Measurements from ENCODE around the gene HLA-DQB1.

HLA-DQB1 gene

GRCh38 chr6:32627249-32627648 is 39.2 kb downstream of the HLA-DQB1 start:
- no peaks in the 10 kb centered on the region for H3K4me1 ChIP-seq (ENCODE audit: control insufficient read depth, insufficient read depth, low read depth, low read length)
- no peak overlapping the region for H2BK5ac ChIP-seq (ENCODE audit: low read depth, low read length, poor library complexity, severe bottlenecking)
- H2BK120ac ChIP-seq (ENCODE audit: low read depth, low read length) = no peak overlapping the region
- H2BK15ac ChIP-seq (ENCODE audit: low read depth, poor library complexity, severe bottlenecking) = no peak overlapping the region
- no peak overlapping the region for H3K23ac ChIP-seq (ENCODE audit: low read length in 2 of 2)
- H3K4me2 ChIP-seq (ENCODE audit: low read length, poor library complexity, severe bottlenecking) = no peak overlapping the region
- H3K79me1 ChIP-seq (replicated peaks; ENCODE audit: low read length, poor library complexity, severe bottlenecking) = no peaks in the 10 kb centered on the region
- no peak overlapping the region for H3K4me3 ChIP-seq (ENCODE audit: insufficient read depth in 1 of 2, low read depth in 1 of 2, low read length in 2 of 2)
- no peak overlapping the region for H3K14ac ChIP-seq (ENCODE audit: low read length in 2 of 2)
- 0% methylated on average over 1 of the region's 3 CpGs for whole genome bisulfite sequencing
- H4K8ac ChIP-seq (ENCODE audit: low read length) = no peak overlapping the region
- no peak for DNase-seq
- H2BK12ac ChIP-seq (ENCODE audit: low read length in 2 of 2) = no peak overlapping the region
- no peak overlapping the region for H3K9ac ChIP-seq (ENCODE audit: low read length)
- H2AFZ ChIP-seq (ENCODE audit: low read depth, low read length) = no peak overlapping the region
- H3K18ac ChIP-seq (ENCODE audit: low read depth in 1 of 2, low read length in 2 of 2) = no peak overlapping the region
- H3K27ac ChIP-seq (ENCODE audit: low read length, poor library complexity, severe bottlenecking) = no peak overlapping the region
- no peaks in the 10 kb centered on the region for H3K36me3 ChIP-seq (ENCODE audit: control insufficient read depth in 1 of 2, insufficient read depth in 2 of 2, low read depth in 1 of 2, low read length in 2 of 2)
- no peak overlapping the region for H2AK5ac ChIP-seq (ENCODE audit: low read length, severe bottlenecking)
- no peak overlapping the region for H4K91ac ChIP-seq (ENCODE audit: low read length)
- H3K9me3 ChIP-seq (ENCODE audit: control insufficient read depth, low read length) = no peaks in the 10 kb centered on the region
- H3K4ac ChIP-seq (ENCODE audit: low read depth in 1 of 2, low read length in 2 of 2) = no peak overlapping the region
- H3K27me3 ChIP-seq (ENCODE audit: control insufficient read depth in 1 of 2, insufficient read depth in 1 of 2, low read length in 2 of 2) = no peaks in the 10 kb centered on the region

- DNase-seq = no peak
Observed at GRCh38 chr6:32625137-32625536, 41.3 kb downstream of the HLA-DQB1 start.

GRCh38 chr6:32624565-32624964 is 41.9 kb downstream of the HLA-DQB1 start:
- no peak overlapping the region for H2BK120ac ChIP-seq (ENCODE audit: low read depth, low read length)
- no peak for DNase-seq
- WGBS = no CpG with 5 or more reads among the region's 3 CpGs
- H3K23ac ChIP-seq (ENCODE audit: low read length in 2 of 2) = no peak overlapping the region
- no peak overlapping the region for H2BK12ac ChIP-seq (ENCODE audit: low read length in 2 of 2)
- no peak overlapping the region for H4K8ac ChIP-seq (ENCODE audit: low read length)
- H4K91ac ChIP-seq (ENCODE audit: low read length) = no peak overlapping the region
- no peak overlapping the region for H3K27ac ChIP-seq (ENCODE audit: low read length, poor library complexity, severe bottlenecking)
- no peaks in the 10 kb centered on the region for H3K79me1 ChIP-seq (replicated peaks; ENCODE audit: low read length, poor library complexity, severe bottlenecking)
- H3K27me3 ChIP-seq (ENCODE audit: control insufficient read depth in 1 of 2, insufficient read depth in 1 of 2, low read length in 2 of 2) = no peaks in the 10 kb centered on the region
- no peak overlapping the region for H2BK5ac ChIP-seq (ENCODE audit: low read depth, low read length, poor library complexity, severe bottlenecking)
- no peaks in the 10 kb centered on the region for H3K9me3 ChIP-seq (ENCODE audit: control insufficient read depth, low read length)
- no peak overlapping the region for H3K18ac ChIP-seq (ENCODE audit: low read depth in 1 of 2, low read length in 2 of 2)
- H3K4me1 ChIP-seq (ENCODE audit: control insufficient read depth, insufficient read depth, low read depth, low read length) = no peaks in the 10 kb centered on the region
- H2BK15ac ChIP-seq (ENCODE audit: low read depth, poor library complexity, severe bottlenecking) = no peak overlapping the region
- no peak overlapping the region for H2AK5ac ChIP-seq (ENCODE audit: low read length, severe bottlenecking)
- no peak overlapping the region for H3K14ac ChIP-seq (ENCODE audit: low read length in 2 of 2)
- H3K4ac ChIP-seq (ENCODE audit: low read depth in 1 of 2, low read length in 2 of 2) = no peak overlapping the region
- no peak overlapping the region for H3K9ac ChIP-seq (ENCODE audit: low read length)
- no peaks in the 10 kb centered on the region for H3K36me3 ChIP-seq (ENCODE audit: control insufficient read depth in 1 of 2, insufficient read depth in 2 of 2, low read depth in 1 of 2, low read length in 2 of 2)
- H2AFZ ChIP-seq (ENCODE audit: low read depth, low read length) = no peak overlapping the region
- H3K4me3 ChIP-seq (ENCODE audit: insufficient read depth in 1 of 2, low read depth in 1 of 2, low read length in 2 of 2) = no peak overlapping the region
- no peak overlapping the region for H3K4me2 ChIP-seq (ENCODE audit: low read length, poor library complexity, severe bottlenecking)

More at GRCh38 chr6:32625137-32625536, 41.3 kb downstream of the HLA-DQB1 start:
- Histone ChIP-seq H3K18ac (ENCODE audit: low read depth in 1 of 2, low read length in 2 of 2) (no peak overlapping the region), H3K4me1 (ENCODE audit: control insufficient read depth, insufficient read depth, low read depth, low read length) (no peaks in the 10 kb centered on the region), H3K9me3 (ENCODE audit: control insufficient read depth, low read length) (no peaks in the 10 kb centered on the region), H2AFZ (ENCODE audit: low read depth, low read length) (no peak overlapping the region), H2AK5ac (ENCODE audit: low read length, severe bottlenecking) (no peak overlapping the region), H3K27ac (ENCODE audit: low read length, poor library complexity, severe bottlenecking) (no peak overlapping the region), H3K4me3 (ENCODE audit: insufficient read depth in 1 of 2, low read depth in 1 of 2, low read length in 2 of 2) (no peak overlapping the region), H3K36me3 (ENCODE audit: control insufficient read depth in 1 of 2, insufficient read depth in 2 of 2, low read depth in 1 of 2, low read length in 2 of 2) (no peaks in the 10 kb centered on the region), H2BK120ac (ENCODE audit: low read depth, low read length) (no peak overlapping the region), H3K4ac (ENCODE audit: low read depth in 1 of 2, low read length in 2 of 2) (no peak overlapping the region), H3K79me1 (replicated peaks; ENCODE audit: low read length, poor library complexity, severe bottlenecking) (no peaks in the 10 kb centered on the region), H3K27me3 (ENCODE audit: control insufficient read depth in 1 of 2, insufficient read depth in 1 of 2, low read length in 2 of 2) (no peaks in the 10 kb centered on the region), H4K91ac (ENCODE audit: low read length) (no peak overlapping the region), H4K8ac (ENCODE audit: low read length) (no peak overlapping the region), H3K23ac (ENCODE audit: low read length in 2 of 2) (no peak overlapping the region), H2BK5ac (ENCODE audit: low read depth, low read length, poor library complexity, severe bottlenecking) (no peak overlapping the region), H3K14ac (ENCODE audit: low read length in 2 of 2) (no peak overlapping the region), H2BK12ac (ENCODE audit: low read length in 2 of 2) (no peak overlapping the region), H3K4me2 (ENCODE audit: low read length, poor library complexity, severe bottlenecking) (no peak overlapping the region), H3K9ac (ENCODE audit: low read length) (no peak overlapping the region), H2BK15ac (ENCODE audit: low read depth, poor library complexity, severe bottlenecking) (no peak overlapping the region)
- 19% methylated on average over 5 of the region's 5 CpGs for WGBS

DNA sequence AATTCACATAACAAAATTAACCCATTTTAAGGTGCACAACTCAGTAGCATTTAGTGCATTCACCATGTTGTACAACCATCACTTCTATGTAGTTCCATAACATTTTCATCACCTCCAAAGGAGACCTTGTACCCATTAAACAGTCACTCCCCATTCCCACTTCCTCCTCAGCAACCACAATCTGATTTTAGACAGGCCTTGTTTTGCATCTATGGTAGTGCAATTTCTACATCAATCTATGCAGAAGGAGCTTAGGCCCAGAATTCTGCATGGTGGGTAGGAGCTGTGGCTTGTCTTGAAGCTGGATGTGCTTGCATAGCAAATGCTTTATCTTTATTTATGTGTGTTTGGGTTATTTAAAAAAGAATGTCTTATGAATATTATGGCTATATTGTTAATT is 42.8 kb downstream of the HLA-DQB1 start:
- H2BK120ac ChIP-seq (ENCODE audit: low read depth, low read length) = no peak overlapping the region
- H3K9me3 ChIP-seq (ENCODE audit: control insufficient read depth, low read length) = no peaks in the 10 kb centered on the region
- H3K4ac ChIP-seq (ENCODE audit: low read depth in 1 of 2, low read length in 2 of 2) = no peak overlapping the region
- no peaks in the 10 kb centered on the region for H3K27me3 ChIP-seq (ENCODE audit: control insufficient read depth in 1 of 2, insufficient read depth in 1 of 2, low read length in 2 of 2)
- H3K36me3 ChIP-seq (ENCODE audit: control insufficient read depth in 1 of 2, insufficient read depth in 2 of 2, low read depth in 1 of 2, low read length in 2 of 2) = no peaks in the 10 kb centered on the region
- no peak overlapping the region for H2BK5ac ChIP-seq (ENCODE audit: low read depth, low read length, poor library complexity, severe bottlenecking)
- no peaks in the 10 kb centered on the region for H3K79me1 ChIP-seq (replicated peaks; ENCODE audit: low read length, poor library complexity, severe bottlenecking)
- H3K27ac ChIP-seq (ENCODE audit: low read length, poor library complexity, severe bottlenecking) = no peak overlapping the region
- no peak overlapping the region for H4K8ac ChIP-seq (ENCODE audit: low read length)
- H3K23ac ChIP-seq (ENCODE audit: low read length in 2 of 2) = no peak overlapping the region
- H2AFZ ChIP-seq (ENCODE audit: low read depth, low read length) = no peak overlapping the region
- no peak overlapping the region for H2BK15ac ChIP-seq (ENCODE audit: low read depth, poor library complexity, severe bottlenecking)
- H3K4me1 ChIP-seq (ENCODE audit: control insufficient read depth, insufficient read depth, low read depth, low read length) = no peaks in the 10 kb centered on the region
- H3K9ac ChIP-seq (ENCODE audit: low read length) = no peak overlapping the region
- H2AK5ac ChIP-seq (ENCODE audit: low read length, severe bottlenecking) = no peak overlapping the region
- H4K91ac ChIP-seq (ENCODE audit: low read length) = no peak overlapping the region
- H3K4me2 ChIP-seq (ENCODE audit: low read length, poor library complexity, severe bottlenecking) = no peak overlapping the region
- no peak overlapping the region for H2BK12ac ChIP-seq (ENCODE audit: low read length in 2 of 2)
- no peak overlapping the region for H3K14ac ChIP-seq (ENCODE audit: low read length in 2 of 2)
- no peak overlapping the region for H3K4me3 ChIP-seq (ENCODE audit: insufficient read depth in 1 of 2, low read depth in 1 of 2, low read length in 2 of 2)
- H3K18ac ChIP-seq (ENCODE audit: low read depth in 1 of 2, low read length in 2 of 2) = no peak overlapping the region
- DNase-seq = no peak
